Chondrocyte (in vitro differentiated cells): Measurements from ENCODE around the gene TXNDC16. TPM values are rescaled to one million over a fixed set of nuclear protein-coding genes. Genes with fewer than 3 reads are reported as not detected.

ENCODE experiments used
- DNase-seq: peaks from one replicate; pipeline ENCODE4 v3.0.0; 2021; ENCODE audit warnings: mixed read lengths, low spot score
- H3K27ac Mint-ChIP-seq: one replicate; pipeline ENCODE4 v1.8.0; 2021; ENCODE audit warnings: mild to moderate bottlenecking, moderate library complexity, mixed read lengths; ENCODE audit not compliant: unreplicated experiment
- H3K27me3 Mint-ChIP-seq: 2 replicates; pipeline ENCODE4 v1.8.0; 2021; ENCODE audit warnings: low read depth, mixed read lengths
- H3K36me3 Mint-ChIP-seq: 2 replicates; pipeline ENCODE4 v1.8.0; 2021; ENCODE audit warnings: low read depth, mixed read lengths
- H3K4me1 Mint-ChIP-seq: 2 replicates; pipeline ENCODE4 v1.8.0; 2021; ENCODE audit warnings: low read depth, mild to moderate bottlenecking, mixed read lengths
- H3K4me3 Mint-ChIP-seq: one replicate; pipeline ENCODE4 v1.8.0; 2021; ENCODE audit warnings: mild to moderate bottlenecking, moderate library complexity, mixed read lengths; ENCODE audit not compliant: unreplicated experiment
- H3K9me3 Mint-ChIP-seq: 2 replicates; pipeline ENCODE4 v1.8.0; 2021; ENCODE audit warnings: low read depth, mixed read lengths
- CTCF ChIP-seq: fragments of 200-600 bp; sonication (generic); IDR thresholded peaks from 2 replicates; pipeline ENCODE4 v1.5.0; 2021; ENCODE audit warnings: antibody characterized with exemption, mild to moderate bottlenecking, moderate library complexity
- total RNA-seq: library from RNA; stranded (reverse); gene quantifications from 3 replicates; pipeline ENCODE4 v1.2.1, GENCODE V29; 2021

The TXNDC16 gene
- total RNA-seq, 1 donor from 2014 or later: 6.4 TPM

- Mint-ChIP-seq H3K27ac (no peak overlapping the region), H3K36me3 (peaks cover 12% of the 10 kb centered on the region), H3K4me1 (peaks cover 7% of the 10 kb centered on the region), H3K9me3 (no peaks in the 10 kb centered on the region), H3K27me3 (no peaks in the 10 kb centered on the region), H3K4me3 (no peak overlapping the region)
- TF ChIP-seq CTCF: no peak
- no peak for DNase-seq
Measured at GRCh38 chr14:52538623-52539022, 13.7 kb downstream of the TXNDC16 start.

- no peak for DNase-seq
Measured at GRCh38 chr14:52536269-52536668, 16.0 kb downstream of the TXNDC16 start.

GRCh38 chr14:52531481-52531880, 20.8 kb downstream of the TXNDC16 start:
- Mint-ChIP-seq H3K36me3 (peaks cover 12% of the 10 kb centered on the region), H3K4me3 (no peak overlapping the region), H3K9me3 (no peaks in the 10 kb centered on the region), H3K4me1 (no peaks in the 10 kb centered on the region), H3K27ac (no peak overlapping the region), H3K27me3 (no peaks in the 10 kb centered on the region)
- no peak for DNase-seq
- TF ChIP-seq CTCF: no peak

More at GRCh38 chr14:52536269-52536668, 16.0 kb downstream of the TXNDC16 start:
- no peak overlapping the region for H3K27ac Mint-ChIP-seq
- H3K4me1 Mint-ChIP-seq: no peaks in the 10 kb centered on the region
- H3K27me3 Mint-ChIP-seq: no peaks in the 10 kb centered on the region
- H3K4me3 Mint-ChIP-seq: no peak overlapping the region
- H3K36me3 Mint-ChIP-seq: peaks cover 14% of the 10 kb centered on the region
- no peaks in the 10 kb centered on the region for H3K9me3 Mint-ChIP-seq
- TF ChIP-seq CTCF: no peak

- no peak overlapping the region for H3K4me3 Mint-ChIP-seq
- no peak for DNase-seq
- H3K27ac Mint-ChIP-seq: no peak overlapping the region
- peaks cover 2% of the 10 kb centered on the region for H3K36me3 Mint-ChIP-seq
- no peaks in the 10 kb centered on the region for H3K9me3 Mint-ChIP-seq
- TF ChIP-seq CTCF: no peak
- no peaks in the 10 kb centered on the region for H3K27me3 Mint-ChIP-seq
- peaks cover 22% of the 10 kb centered on the region for H3K4me1 Mint-ChIP-seq
Measured at GRCh38 chr14:52527052-52527451, 25.3 kb downstream of the TXNDC16 start.

GRCh38 chr14:52522581-52523345, 29.5 kb downstream of the TXNDC16 start:
- Mint-ChIP-seq H3K4me1 (peaks cover 28% of the 10 kb centered on the region), H3K27me3 (no peaks in the 10 kb centered on the region), H3K27ac (peak overlapping the region; percentile 30), H3K36me3 (peaks cover 2% of the 10 kb centered on the region), H3K4me3 (no peak overlapping the region), H3K9me3 (no peaks in the 10 kb centered on the region)
- no peak for TF ChIP-seq CTCF
- no peak for DNase-seq
